GM18858 (cell line): ENCODE data around the gene RPTOR.
"Not testable (repeated sequence)": the region's sequence is repeated elsewhere in the genome, so short reads cannot be mapped to it uniquely, and the experiment has no call there.

Source experiments
- ATAC-seq: cut with Tn5 transposase; IDR thresholded peaks from one replicate; pipeline ENCODE4 v1.9.1; 2021; ENCODE audit not compliant: unreplicated experiment

The RPTOR gene

GRCh38 chr17:80544655-80545498 lies at the start of gene RPTOR:
RPTOR (plus strand) TSS chr17:80544838; CDS start chr17:80545630, 792 bp downstream.
- ATAC-seq = no peak

- ATAC-seq = no peak
These were observed 46.9 kb upstream of the RPTOR start for GRCh38 chr17:80497726-80498241.

- ATAC-seq = no peak
These were observed 46.3 kb upstream of the RPTOR start for GRCh38 chr17:80498242-80498919.

DNA sequence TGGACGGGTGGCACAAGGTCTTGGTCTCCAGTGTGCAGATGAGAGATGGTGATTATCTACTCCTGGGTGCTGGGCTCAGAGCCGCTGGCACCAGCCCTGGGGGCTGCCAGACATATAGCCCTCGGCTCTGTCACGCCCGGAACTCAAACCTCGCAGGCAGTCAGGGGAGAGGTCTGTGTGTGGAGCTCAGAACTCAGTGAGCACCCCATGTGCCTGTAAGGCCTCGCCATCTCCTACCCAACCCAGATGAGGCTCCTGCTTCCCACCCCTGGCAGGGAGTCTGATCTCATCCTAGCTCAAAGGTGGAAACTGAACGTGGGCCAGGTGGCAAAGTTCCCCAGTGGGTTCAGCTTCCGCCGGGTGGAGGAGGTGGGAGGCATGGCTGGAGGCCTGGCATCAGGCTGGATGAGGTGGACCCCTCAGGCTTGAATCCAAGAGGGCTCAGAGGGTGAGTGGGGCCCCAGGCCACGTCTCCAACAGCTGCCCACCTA lies 45.7 kb upstream of the RPTOR start:
- no peak for ATAC-seq

DNA sequence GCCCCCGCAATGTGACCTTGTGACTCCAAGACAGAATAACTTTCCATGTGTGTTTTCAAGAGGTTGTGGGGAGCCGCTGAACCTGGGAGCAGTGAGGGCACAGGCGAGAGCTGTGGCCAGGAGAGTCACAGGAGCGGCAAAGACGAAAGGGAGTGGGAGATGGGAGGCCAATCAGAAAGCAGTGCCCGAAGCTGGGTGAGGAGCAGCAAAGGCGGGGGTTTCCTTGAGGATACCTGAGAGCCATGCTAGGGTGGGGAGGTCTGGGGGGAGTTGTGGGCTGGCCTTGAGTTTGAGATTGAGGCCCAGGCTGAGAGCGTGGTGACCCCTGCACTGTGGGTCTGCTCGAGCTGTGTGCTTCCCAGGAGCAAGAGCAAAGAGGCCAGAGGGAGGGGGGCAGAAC lies 45.1 kb upstream of the RPTOR start:
- no peak for ATAC-seq

GRCh38 chr17:80499961-80500665 lies 44.5 kb upstream of the RPTOR start:
- no peak for ATAC-seq

- no peak for ATAC-seq
These were observed 42.7 kb upstream of the RPTOR start for GRCh38 chr17:80501741-80502577.

DNA sequence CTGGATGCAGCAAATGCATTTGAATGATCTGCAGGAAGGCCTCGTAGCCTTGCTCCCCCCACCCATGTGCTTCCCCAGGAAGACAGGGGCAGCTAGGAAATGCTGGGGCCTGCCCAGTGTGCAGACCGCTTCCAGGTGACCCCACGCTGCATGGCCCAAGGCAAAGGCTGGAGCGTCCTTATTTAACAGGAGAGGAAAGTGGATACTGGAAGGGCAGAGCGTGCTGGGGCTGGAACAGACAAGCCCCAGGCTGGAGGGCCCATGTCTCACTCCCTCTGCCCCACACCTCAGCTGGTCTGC lies 42.1 kb upstream of the RPTOR start:
- no peak for ATAC-seq

DNA sequence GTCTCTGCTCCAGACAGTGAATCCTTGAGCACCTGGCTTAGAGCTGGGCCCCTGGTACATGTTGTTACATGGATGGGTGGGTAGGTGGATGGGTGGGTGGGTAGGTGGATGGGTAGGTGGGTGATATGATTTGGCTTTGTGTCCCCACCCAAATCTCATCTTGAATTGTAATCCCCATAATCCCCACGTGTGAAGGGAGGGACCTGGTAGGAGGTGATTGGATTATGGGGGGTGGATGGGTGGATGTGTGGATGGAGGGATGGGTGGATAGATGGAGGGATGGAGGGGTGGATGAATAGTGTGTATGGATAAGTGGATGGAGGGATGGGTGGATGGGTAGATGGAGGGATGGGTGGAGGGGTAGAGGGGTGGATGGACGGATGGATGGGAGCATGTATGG lies 41.6 kb upstream of the RPTOR start:
- ATAC-seq = no peak

- no peak for ATAC-seq
These were observed 40.7 kb upstream of the RPTOR start for GRCh38 chr17:80503921-80504320.

DNA sequence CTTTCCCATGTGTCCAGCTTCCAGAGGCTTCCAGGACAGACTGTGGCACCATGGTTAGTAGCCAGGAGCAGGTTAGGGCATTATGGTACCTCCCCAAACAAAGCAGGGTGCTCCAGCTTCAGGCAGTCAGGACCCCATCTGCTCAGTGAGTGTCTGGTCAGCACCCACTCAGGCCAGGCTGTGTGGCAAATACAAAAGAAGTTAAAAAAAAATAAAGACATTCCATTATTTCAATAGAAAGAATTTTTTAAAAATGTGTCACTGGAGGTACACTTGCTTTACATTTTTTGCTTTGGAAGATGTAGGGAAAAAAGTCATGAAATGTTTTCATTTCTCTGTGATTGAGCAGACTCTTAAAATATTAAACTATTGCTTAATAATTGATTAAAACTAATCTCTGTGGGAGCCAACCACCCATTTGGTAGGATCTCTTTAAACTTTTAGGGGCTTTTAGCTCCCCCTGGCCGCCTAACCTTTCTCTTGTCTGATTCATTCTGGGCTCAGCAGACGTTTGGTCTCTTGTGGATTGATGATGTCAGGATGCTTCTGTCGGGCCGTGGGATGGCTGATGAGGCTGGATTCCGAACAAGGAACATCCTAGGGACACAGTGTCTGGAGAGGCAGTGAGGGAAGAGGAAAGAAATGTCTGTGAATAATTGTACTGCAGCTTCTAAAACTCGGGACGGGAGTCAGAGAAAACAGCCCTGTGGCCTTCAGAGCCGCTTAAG lies 39.8 kb upstream of the RPTOR start:
- no peak for ATAC-seq

- not testable (repeated sequence) for ATAC-seq
These were observed 37.5 kb upstream of the RPTOR start for GRCh38 chr17:80507177-80507576.

DNA sequence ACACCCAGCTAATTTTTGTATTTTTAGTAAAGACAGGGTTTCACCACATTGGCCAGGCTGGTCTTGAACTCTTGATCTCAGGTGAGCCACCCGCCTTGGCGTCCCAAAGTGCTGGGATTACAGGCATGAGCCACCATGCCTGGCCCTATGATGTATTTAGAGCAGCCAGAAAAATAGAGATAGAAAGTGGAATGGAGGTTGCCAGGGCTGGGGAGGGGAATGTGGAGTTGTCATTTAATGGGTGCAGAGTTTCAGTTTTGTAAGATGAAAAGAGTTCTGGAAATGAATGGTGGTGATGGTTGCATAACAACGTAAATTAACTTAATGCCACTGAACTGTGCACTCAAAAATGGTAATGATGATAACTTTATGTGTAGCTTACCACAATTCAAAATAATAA lies 36.7 kb upstream of the RPTOR start:
- no peak for ATAC-seq

DNA sequence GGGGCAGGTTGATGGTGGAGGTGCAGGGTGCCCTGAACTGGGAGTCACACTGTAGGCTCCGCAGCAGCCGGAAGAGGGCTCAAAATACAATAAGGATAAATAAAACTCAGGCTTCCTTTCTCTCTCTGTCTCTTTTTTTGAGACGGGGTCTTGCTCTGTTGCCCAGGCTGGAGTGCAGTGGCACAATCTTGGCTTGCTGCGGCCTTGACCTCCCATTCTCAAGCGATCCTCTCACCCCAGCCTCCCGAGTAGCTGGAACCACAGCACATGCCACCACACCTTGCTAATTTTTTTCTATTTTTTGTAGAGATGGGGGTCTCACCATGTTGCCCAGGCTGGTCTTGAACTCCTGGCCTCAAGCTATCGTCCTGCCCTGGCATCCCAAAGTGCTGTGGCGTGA lies 35.3 kb upstream of the RPTOR start:
- ATAC-seq = no peak

GRCh38 chr17:80510132-80510531 lies 34.5 kb upstream of the RPTOR start:
- no peak for ATAC-seq

DNA sequence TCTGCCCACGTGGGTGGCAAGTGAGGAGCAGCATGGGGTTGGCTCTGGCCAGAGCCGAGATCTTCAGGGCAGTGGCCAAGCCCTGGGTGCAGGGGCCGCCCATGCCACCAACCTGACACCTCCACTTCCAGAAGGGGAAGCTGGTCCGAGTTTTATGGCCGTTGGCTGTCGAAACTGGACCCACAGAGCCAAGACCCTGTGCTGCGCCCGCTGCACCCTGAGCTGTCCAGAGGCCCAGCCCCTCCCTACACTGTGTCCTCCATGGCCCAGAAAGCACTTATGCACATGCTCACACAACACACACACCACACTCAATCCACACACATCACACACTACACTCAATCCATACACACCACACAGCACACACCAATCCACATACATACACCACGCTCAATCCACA lies 33.9 kb upstream of the RPTOR start:
- ATAC-seq = no peak

- ATAC-seq = no peak
These were observed 33.1 kb upstream of the RPTOR start for GRCh38 chr17:80511222-80512180.

- no peak for ATAC-seq
These were observed 32.4 kb upstream of the RPTOR start for GRCh38 chr17:80512233-80512632.

DNA sequence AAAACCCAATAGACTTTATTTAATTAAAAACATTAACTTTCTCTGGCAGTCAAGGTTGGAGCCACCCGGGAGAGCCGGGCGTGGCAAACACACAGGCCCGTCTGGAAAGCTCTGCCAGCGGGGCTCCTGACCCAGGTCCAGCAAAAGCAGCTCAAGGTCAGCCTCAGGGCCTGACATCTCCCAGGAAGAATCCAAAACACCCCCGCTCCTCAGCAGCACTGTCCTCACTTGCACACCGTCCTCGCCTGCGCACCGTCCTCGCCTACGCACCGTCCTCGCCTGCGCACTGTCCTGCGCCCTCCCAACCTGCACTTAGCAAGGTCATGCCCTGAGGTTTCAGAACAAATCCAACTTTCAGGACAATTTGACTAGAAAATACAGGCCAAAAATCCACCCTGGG lies 31.4 kb upstream of the RPTOR start:
- ATAC-seq = no peak
